PFSK-1 (cell line): Measurements from ENCODE around the gene ZNF283.

Experiments used
- FOXP2 ChIP-seq: optimal IDR thresholded peaks from 2 replicates; pipeline ENCODE3; 2011; ENCODE audit warnings: borderline replicate concordance, control low read depth, inconsistent platforms; ENCODE audit not compliant: insufficient read depth; ENCODE audit errors: extremely low read length, extremely low read depth
- POLR2AphosphoS5 ChIP-seq: IDR thresholded peaks from 2 replicates; pipeline ENCODE4 v1.6.1; 2012; ENCODE audit warnings: low read depth, mild to moderate bottlenecking, control low read depth, low read length, moderate library complexity
- SIN3A ChIP-seq: IDR thresholded peaks from 2 replicates; pipeline ENCODE4 v1.6.1; 2012; ENCODE audit warnings: mild to moderate bottlenecking, low read length, moderate library complexity, borderline replicate concordance; ENCODE audit not compliant: insufficient read depth
- TAF1 ChIP-seq: IDR thresholded peaks from 2 replicates; pipeline ENCODE4 v1.6.1; 2012; ENCODE audit warnings: low read length, control low read depth, borderline replicate concordance; ENCODE audit not compliant: insufficient read depth
- TF ChIP-seq, protein P1 (sequence below), 2 experiments: IDR thresholded peaks; 2 replicates each; pipeline versions ENCODE4 v1.6.1 to v1.8.0; 2011 to 2012; ENCODE audit warnings: low read depth in 2 of 2, low read length in 2 of 2, control low read depth in 1 of 2, inconsistent platforms in 1 of 2, mild to moderate bottlenecking in 1 of 2, moderate library complexity in 1 of 2; ENCODE audit not compliant: insufficient read depth in 1 of 2

Gene ZNF283

DNA sequence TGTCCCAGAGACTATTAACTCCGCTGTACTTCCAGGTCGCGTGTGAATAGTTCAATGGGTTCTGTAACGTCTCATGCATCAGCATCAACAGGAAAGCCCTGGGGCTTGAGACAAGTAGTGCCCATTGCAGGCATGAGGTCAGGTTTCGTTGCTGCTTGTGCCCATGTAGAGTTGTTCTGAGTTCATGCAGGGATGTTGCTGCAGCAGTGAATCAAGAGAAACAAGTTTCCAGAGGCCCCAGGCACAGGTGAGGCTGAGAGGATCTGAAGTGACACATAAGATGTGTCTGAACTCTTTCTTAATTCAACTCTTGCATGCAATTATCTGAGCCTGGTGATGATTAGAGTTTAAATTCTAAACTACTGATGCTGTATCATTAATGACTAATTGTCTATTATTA lies 8.6 kb upstream of the ZNF283 start:
- no peak for TF ChIP-seq SIN3A

GRCh38 chr19:43820098-43820883 lies 6.8 kb upstream of the ZNF283 start:
- TF ChIP-seq POLR2AphosphoS5 (no peak), SIN3A (no peak), TAF1 (no peak), FOXP2 (no peak)
- TF ChIP-seq, protein P1, sequence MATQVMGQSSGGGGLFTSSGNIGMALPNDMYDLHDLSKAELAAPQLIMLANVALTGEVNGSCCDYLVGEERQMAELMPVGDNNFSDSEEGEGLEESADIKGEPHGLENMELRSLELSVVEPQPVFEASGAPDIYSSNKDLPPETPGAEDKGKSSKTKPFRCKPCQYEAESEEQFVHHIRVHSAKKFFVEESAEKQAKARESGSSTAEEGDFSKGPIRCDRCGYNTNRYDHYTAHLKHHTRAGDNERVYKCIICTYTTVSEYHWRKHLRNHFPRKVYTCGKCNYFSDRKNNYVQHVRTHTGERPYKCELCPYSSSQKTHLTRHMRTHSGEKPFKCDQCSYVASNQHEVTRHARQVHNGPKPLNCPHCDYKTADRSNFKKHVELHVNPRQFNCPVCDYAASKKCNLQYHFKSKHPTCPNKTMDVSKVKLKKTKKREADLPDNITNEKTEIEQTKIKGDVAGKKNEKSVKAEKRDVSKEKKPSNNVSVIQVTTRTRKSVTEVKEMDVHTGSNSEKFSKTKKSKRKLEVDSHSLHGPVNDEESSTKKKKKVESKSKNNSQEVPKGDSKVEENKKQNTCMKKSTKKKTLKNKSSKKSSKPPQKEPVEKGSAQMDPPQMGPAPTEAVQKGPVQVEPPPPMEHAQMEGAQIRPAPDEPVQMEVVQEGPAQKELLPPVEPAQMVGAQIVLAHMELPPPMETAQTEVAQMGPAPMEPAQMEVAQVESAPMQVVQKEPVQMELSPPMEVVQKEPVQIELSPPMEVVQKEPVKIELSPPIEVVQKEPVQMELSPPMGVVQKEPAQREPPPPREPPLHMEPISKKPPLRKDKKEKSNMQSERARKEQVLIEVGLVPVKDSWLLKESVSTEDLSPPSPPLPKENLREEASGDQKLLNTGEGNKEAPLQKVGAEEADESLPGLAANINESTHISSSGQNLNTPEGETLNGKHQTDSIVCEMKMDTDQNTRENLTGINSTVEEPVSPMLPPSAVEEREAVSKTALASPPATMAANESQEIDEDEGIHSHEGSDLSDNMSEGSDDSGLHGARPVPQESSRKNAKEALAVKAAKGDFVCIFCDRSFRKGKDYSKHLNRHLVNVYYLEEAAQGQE (IDR thresholded peaks at IDR 0.05; ENCODE audit: insufficient read depth in 1 of 2, low read depth in 2 of 2, low read length in 2 of 2), result no peak

GRCh38 chr19:43820884-43821215 lies 6.3 kb upstream of the ZNF283 start:
- TF ChIP-seq SIN3A, result no peak
- TF ChIP-seq FOXP2, result no peak
- TF ChIP-seq, protein P1 (IDR thresholded peaks at IDR 0.05; ENCODE audit: insufficient read depth in 1 of 2, low read depth in 2 of 2, low read length in 2 of 2), result no peak
- no peak for TF ChIP-seq TAF1
- no peak for TF ChIP-seq POLR2AphosphoS5

GRCh38 chr19:43839139-43839538 lies 12.0 kb downstream of the ZNF283 start:
- TF ChIP-seq SIN3A (no peak), TAF1 (no peak), POLR2AphosphoS5 (no peak), FOXP2 (no peak)
- TF ChIP-seq, protein P1 (IDR thresholded peaks at IDR 0.05; ENCODE audit: insufficient read depth in 1 of 2, low read depth in 2 of 2, low read length in 2 of 2), result no peak

GRCh38 chr19:43842007-43842406 lies 14.9 kb downstream of the ZNF283 start:
- TF ChIP-seq, protein P1 (IDR thresholded peaks at IDR 0.05; ENCODE audit: insufficient read depth in 1 of 2, low read depth in 2 of 2, low read length in 2 of 2), result no peak
- TF ChIP-seq POLR2AphosphoS5, result no peak
